Measurements from ENCODE around the gene NBR1. TPM values are rescaled to one million over a fixed set of nuclear protein-coding genes. Genes with fewer than 3 reads are reported as not detected.

Gene NBR1
- total RNA-seq, 1 donor from 2014 or later = 72.5 TPM

Other genes with a start within 250 kb of the NBR1 start
- 13.1 and 14.7 TPM in 2 replicates for gene AARSD1, start 206.8 kb upstream of the NBR1 start, total RNA-seq
- gene PTGES3L, start 191.1 kb upstream of the NBR1 start, total RNA-seq = 0.13 TPM in 2 replicates
- gene RUNDC1, start 190.6 kb upstream of the NBR1 start, total RNA-seq = 6.2 and 10.1 TPM in 2 replicates
- gene RPL27, start 172.8 kb upstream of the NBR1 start, total RNA-seq = 840 and 910 TPM in 2 replicates
- 6.2 and 12.0 TPM in 2 replicates for gene IFI35, start 164.4 kb upstream of the NBR1 start, total RNA-seq
- gene VAT1, start 148.8 kb upstream of the NBR1 start, total RNA-seq = 148 and 225 TPM in 2 replicates
- gene RND2, start 146.0 kb upstream of the NBR1 start, total RNA-seq = 0.13 and 0.25 TPM in 2 replicates
- 7.7 and 15.8 TPM in 2 replicates for gene BRCA1, start 45.9 kb upstream of the NBR1 start, total RNA-seq
- 1.2 and 1.9 TPM in 2 replicates for gene TMEM106A, start 40.7 kb downstream of the NBR1 start, total RNA-seq
- not detected in 2 replicates for gene CCDC200, start 57.4 kb downstream of the NBR1 start, total RNA-seq
- not detected in 2 replicates for gene RNU2-1, start 62.8 kb downstream of the NBR1 start, total RNA-seq
- 0.77 and 1.5 TPM in 2 replicates for gene ARL4D, start 227.8 kb downstream of the NBR1 start, total RNA-seq